Measurements from ENCODE around the gene SCAP.
A peak's percentile ranks its signal among the peaks of the same experiment; 100 is the strongest.
"Not testable (repeated sequence)": the region's sequence is repeated elsewhere in the genome, so short reads cannot be mapped to it uniquely, and the experiment has no call there.

SCAP gene

DNA sequence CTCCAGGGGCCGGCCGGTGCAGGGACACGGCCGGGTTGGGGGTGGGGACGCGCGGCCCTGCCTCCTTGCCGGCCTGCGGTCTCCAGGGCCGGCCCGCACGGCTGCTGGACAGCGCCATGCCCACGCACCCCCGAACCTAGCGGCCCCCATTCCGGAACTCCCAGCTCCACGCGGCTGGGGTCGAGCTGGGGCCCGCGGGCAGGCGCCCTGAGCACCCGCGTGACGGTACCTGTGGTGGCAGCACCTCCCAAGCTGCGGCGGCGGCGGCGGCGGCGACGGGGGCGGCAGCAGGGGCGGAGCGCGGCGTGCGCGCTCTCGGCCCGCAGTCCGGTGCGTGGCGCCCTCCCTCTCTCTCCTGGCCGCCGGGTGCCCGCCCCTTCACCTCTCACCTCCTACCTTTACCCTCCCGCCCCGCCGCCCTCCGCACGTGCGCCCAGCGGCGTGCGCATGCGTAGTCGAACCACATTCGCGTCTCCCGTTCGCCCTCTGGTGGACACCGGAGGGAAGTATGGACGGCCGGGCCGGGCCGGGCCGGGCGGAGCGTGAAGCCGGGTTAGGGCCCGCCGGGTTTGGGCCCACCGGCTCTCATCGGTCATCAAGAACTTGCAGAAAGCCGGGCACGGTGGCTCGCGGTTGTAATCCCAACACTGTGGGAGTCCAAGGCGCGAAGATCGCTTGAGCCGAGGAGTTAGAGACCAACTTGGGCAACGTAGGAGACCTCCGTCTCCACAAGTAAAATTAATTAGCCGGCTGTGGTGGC lies at the start of gene SCAP:
Gene SCAP, minus strand, starts transcription at position 372 of the 760 bp plus-strand sequence. CDS start 32,948 bp downstream, outside the sequence.
- DNase-seq: peak; percentile 47

DNA sequence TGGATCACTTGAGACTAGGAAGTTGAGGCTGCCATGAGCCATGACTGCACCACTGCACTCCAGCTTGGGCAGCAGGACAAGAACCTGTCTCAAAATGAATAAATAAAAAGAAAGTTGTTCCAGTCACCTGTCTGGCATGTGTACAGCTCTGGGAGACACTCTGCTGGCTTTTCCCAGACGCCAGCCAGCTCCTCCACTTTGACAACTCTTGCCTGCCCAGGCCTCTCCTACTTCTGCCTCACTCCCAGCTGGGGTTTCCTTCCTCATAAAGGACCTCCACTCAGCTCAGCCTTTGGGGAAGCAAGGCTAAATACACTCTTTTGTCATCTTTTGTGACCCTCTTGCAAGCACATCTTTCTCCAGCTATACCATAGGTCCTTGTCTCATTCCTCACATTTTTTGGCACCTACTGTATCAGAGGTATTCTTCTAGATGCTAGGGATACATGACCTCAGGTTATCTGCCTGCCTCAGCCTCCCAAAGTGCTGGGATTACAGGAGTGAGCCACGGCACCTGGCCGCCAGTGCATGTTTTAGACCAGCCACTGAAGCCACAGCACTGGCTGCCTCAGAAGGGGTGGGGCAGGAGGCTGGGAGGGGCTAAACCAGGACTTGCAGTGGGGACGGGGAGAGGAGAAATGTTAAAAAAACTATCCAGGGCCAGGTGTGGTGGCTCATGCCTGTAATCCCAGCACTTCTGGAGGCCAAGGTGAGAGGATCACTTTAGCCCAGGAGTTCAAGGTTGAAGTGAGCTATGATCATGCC lies 47.8 kb upstream of the SCAP start:
- DNase-seq: no peak

DNA sequence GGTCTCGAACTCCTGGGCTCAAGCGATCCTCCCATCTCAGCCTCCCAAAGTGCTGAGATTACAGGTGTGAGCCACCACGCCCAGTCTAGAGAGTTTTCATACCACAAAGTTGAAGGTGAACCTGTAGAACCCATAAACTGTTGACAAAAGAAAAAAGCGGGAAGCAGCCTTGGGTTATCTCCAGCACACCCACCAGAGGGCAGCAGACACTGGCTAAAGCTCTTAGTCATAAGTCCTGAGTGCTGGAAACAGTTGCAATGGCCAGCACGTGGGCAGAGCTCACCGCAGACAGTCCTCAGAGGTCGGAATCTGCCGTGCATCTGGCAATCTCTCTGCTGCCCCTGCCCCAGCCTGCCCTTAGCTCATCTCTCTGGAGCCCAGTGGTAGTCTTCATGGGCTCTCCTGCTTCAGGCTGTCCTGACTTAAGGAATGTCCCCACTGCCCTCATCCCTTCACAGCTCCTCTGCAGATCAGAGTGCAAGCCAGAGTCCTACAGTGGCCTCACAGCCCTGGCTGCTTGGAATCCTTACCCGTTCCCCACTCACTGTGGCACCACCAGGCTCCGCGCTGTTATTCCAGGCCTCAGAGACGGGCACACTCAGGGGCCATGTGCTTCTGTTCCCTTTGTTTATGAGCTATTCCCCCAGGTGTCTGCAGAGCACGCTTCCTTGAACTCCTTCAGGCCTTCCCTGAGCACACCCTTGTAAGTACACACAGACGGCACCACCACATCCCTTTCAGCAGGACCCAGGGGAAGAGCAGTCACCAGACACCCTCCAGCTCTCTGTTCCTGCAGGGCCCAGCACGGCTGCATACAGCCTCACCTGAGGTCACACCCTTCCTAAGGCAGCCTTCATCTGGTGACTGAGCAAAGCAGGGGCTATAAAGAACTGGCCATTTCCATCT lies 46.6 kb upstream of the SCAP start:
- DNase-seq: peak; percentile 20

DNA sequence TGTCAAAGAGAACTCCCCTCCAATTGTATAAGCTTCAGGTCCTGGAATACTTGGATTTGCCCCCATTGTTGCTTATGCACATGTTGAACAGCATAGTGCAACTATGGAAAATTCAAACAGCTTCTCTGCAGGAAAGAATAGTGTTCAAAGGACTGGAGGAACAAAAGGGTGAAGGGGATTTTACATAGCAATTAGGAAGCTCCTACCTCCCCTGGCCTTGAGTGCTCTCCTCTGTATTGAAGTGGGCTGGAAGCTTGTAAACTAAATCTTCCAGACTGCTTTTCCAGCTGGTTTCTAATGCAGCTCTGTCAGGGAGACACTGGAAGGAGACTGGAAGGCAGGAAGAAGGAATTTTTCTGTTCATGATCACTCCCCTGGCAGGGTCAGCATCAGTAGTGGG lies 45.0 kb upstream of the SCAP start:
- DNase-seq: no peak

DNA sequence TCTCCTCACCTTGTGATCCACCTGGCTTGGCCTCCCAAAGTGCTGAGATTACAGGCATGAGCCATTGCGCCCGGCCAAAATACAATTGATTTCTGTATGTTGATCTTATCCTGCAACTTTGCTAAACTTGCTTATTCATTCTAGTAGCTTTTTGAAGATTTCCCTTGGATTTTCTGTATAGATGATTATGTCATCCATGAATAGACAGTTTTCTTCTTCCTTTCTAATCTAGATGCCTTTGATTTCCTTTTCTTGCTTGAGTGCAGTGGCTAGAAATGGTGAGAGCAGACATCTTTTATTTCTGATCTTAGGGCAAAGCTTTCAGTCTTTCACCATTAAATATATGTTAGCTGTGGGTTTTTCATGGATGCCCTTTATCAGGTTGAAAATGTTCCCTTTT lies 42.2 kb upstream of the SCAP start:
- no peak for DNase-seq

DNA sequence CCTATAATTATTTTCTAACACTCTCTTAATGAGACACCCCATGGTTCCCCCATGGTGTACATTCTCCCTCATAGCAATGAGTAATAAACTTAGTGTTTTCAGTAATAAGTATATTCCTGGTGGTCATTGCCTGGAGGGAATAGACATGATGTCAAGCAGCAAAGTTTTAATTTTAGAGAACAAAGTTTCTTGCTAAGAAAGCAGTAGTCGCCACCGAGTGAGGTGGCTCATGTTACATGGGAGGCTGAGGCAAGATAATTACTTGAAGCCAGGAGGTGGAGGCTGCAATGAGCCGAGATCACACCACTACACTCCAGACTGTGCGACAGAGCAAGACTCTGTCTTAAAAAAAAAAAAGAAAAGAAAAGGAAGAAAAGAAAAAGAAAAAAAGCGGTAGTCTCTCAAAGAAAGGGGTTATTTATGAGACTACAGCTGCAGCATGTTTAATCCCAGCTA lies 40.2 kb upstream of the SCAP start:
- no peak for DNase-seq

DNA sequence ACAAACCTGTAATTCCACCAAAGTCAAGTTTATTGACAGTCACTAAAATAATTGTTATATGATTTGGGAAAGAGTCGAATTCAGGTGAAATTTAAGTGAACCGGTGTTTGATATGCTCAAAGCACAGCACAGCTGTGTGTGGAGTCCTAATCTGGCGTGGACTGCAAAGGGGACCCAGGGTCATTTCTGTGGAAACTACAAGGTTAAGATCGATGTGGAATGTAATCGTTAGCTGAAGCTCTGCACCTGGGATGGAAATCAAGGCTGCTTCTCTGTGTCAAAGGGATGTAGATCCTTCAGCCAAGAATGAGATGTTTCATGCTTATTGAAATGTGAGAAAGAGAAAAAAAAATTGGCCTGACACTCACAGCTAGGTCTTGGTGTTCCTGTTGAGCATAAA lies 39.4 kb upstream of the SCAP start:
- no peak for DNase-seq

DNA sequence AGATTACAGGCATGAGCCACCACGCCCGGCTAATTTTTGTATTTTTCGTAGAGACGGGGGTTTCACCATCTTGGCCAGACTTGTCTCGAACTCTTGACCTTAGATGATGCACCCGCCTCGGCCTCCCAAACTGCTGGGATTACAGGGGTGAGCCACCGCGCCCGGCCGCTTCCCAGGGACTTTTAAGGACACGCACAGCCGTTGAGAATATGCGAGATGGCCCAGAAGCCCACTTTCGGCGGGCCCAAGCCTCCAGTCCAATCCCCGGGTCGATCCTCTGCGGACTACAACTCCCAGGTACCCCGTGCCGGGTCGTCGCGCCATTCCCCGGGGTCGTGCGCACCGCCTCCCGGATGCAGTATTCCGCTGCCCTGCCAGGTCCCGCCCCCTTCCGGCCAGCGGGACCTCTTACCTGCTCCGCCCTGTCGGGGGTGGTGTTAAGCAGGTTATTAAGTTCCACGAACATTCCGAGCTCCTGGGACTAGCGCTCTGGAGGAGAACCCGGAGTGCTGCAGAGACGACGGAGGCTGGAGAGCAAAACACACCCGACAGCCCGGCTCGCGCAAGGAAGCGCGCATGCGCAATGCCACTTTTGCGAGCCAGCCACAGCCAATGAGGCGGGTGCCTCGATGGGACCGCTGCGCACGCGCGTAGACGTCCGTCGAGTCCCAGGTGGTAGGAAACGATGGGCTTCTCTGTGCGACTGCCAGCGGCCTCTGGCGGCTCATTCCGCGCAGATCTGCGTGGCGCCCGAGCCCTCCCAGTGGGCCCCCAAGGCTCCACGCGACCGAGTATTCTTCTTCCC lies 37.6 kb upstream of the SCAP start, which contains the start of gene ELP6:
Gene ELP6, minus strand, starts transcription at position 588 of the 805 bp plus-strand sequence. Its CDS starts 122 bp downstream, at position 466.
- DNase-seq: peak; percentile 81

DNA sequence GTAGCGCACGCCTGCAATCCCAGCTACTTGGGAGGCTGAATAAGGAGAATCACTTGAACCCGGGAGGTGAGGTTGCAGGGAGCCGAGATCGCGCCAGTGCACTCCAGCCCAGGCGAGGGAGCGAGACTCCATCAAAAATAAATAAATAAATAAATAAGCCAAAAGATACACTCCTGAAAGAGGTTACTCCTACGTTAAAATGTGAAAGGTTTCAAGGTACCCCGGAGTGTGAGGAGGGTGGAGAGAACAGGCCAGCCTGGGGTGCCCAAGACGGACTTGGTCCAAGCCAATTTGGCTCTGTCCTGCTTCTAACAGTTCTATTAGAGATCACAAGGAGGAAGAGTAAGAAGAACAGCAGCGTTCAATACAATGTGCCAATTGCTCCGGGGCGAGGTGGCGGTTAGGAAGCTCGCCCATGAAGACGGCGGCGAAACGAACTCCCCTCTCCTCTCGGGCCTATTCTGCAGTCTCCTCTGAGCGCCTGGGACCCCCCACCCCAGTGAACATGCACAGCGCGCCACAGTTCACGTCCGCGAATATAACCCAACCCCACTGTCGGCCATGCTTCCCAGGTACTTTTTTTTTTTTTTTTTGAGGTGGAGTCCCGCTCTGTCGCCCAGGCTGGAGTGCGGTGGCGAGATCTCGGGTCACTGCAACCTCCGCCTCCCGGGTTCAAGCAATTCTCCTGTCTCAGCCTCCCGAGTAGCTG lies 36.8 kb upstream of the SCAP start:
- DNase-seq: no peak

DNA sequence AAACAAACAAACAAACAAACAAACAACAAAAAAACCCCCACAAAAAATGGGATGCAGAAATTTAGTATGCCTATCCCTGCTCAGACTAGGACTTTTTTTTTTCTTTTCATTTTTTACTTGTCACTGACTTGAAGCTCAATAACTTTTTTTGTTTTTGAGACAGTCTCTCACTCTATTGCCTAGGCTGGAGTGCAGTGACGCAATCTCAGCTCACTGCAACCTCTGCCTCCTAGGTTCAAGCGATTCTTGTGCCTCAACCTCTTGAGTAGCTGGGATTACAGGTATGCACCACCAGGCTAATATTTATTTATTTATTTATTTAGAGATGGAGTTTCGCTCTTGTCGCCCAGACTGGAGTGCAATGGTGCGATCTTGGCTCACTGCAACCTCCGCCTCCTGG lies 29.5 kb upstream of the SCAP start:
- DNase-seq: not testable (repeated sequence)

DNA sequence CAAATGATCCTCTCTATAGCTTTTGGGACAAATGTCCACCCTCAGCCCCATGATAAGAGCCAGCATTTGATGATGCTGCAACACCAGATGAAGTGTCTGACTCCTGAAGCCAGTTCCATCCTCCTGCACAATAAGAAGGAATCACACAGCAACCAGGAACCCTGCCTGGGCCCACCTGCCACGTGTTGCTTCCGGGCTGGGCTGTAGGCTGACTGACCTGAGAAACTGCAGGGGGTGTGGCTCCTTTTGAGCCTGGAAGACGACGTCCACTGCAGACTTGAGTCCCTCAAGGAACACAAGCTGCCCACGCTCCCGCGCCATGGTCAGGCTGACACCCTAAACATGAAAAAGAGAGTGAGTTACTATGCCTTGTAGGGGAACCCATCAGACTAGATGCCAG lies 28.4 kb upstream of the SCAP start:
- no peak for DNase-seq

DNA sequence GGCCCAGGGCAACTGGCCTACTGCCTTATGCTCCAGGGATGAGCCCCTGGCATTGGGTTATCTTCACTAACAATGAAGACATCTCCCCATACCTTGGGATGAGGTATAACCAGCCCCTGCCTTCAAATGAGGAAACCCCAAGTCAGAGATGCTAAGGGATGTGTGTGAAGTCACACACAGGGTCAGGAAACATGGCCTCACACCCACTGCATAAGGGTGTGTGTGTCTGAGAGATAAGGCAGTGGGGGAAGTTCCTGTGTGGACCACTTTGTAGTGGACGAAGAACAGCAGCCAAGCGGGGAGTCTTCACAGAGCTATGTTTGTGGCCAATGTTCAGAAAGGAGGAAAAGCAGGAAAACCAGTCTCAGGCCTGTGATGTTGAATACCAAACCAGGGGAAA lies 27.3 kb upstream of the SCAP start:
- no peak for DNase-seq

DNA sequence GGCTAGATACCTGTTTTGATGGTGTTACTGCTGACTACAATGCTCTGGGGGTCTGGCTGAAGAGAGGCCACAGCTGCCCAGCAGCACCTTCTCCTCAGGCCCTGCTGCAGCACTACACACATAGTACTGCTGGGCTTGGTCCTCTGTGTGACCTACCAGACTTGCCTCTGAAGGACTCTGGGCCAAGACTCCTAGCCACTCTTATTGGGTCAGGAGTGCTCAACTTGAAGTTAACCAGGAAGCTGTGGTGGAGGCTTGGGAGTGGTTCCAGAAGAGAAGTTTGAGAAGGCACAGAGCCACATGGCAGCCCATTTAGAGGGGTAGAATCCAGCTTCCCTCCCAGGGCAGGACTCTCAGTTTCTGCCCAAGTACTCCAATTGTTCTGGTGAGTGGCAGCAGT lies 21.2 kb upstream of the SCAP start:
- no peak for DNase-seq

DNA sequence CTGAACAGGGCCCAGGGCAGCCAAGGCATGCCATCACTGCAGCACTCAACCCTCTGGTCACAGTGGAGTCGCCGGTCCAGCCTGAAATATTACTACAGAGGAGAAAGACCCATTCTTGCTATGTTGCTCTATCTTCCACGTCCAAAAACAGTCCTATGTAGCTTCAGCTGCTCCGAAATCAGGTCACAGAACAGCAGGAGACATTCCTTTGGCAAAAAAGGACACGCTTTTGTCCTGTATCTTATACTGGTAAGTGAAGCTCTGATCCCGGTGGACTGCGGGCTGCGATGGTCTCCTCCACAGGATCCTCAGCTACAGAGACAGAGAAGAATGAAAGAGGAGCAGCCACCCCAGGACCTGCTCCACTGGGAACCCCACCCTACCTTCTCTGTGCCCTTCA lies 20.1 kb upstream of the SCAP start:
- no peak for DNase-seq

DNA sequence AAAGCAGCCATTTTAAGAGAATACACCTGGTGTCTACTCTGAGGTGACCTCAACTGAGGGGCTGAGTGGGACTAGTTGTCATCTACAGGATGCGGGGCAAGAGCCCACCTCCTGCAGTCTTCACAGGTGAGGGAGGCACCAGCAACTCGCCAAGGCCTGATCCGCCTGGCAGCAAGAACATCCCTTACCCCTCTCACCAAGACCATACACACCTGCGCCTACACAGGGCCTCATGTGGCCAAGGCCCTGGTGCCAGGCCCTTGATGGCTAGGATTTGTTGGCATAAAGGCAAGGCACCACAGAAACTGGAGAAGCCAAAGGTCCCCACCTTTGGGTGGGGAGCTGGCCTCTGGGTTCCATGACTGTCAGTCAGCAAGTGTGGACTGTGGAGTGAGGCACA lies 19.4 kb upstream of the SCAP start:
- no peak for DNase-seq

DNA sequence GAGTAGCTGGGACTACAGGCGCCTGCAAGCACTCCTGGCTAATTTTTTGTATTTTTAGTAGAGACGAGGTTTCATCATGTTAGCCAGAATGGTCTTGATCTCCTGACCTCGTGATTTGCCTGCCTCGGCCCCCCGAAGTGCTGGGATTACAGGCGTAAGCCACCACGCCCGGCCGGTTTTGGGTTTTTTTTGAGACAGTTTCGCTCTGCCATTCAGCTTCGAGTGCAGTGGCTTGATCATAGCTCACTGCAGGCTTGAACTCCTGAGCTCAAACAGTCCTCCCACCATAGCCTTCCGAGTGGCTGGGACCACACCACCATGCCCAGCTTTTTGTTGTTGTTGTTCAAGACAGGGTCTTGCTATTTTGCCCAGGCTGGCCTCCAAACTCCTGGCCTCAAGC lies 16.0 kb upstream of the SCAP start:
- DNase-seq: no peak

DNA sequence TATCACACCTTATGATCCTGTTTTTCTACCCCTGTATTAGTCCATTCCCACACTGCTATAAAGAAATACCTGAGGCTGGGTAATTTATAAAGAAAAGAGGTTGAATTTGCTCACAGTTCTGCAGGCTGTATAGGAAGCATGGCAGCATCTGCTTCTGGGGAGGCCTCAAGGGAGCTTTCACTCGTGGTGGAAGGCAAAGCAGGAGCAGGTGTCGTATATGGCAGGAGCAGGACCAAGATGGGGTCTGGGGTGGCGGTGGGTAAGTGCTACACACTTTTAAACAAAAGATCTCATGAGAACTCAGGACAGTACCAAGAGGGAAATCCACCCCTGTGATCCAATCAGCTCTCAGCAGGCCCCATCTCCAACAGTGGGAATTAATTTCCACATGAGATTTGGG lies 15.4 kb upstream of the SCAP start:
- no peak for DNase-seq

DNA sequence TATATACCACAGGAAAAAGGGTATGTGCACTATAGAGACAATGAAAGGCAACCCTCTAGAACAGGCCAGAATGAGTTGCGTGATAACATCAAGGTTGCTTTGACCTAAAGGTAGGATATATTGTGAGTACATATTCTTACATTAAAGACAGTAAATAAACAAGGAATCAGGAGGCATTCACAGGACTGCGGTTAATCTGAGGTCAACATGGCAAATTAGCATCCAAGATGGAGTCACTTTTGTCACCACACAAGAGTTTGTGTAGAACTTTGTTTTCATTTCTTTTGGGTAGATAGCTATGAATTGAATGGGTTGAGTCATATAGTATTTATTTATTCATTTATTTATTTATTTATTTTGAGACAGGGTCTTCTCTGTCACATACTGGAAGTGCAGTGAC lies 11.5 kb upstream of the SCAP start:
- no peak for DNase-seq

DNA sequence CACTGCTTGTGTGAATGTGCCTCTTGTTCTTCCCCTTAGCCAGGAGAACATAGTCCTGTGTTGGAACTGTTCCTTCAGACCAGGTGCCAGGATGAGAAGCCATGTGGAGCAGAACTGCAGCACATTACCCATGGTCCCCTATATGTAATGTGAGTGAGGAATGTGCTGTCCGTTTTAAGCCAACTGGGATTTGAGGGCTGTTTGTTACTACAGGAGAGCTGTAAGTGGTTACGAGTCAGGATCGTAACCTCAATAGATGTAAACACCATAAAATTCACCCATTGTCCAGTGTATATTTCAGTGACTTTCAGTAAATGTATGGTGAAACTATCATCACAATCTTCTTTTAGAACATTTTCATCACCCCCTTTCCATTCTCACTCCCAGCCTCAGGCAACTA lies 10.1 kb upstream of the SCAP start:
- no peak for DNase-seq

DNA sequence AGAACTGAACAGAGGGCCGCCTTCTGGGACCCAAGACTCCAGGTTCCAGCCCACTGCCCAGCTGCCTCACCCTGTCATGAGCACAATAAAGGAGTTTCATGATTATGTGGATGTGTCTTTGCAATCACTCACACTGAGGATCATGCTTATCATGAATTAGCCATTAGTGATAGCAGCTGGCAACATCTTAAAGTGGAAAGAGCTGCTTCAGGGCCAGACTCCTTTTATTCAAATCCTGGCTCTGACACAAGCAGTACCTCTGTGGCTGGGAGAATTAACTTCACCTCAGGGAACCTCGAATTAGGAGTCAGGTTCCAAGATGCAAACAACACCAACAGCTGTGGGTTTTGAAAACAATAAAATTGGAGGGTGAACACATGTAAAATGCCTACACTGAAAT lies 6.6 kb upstream of the SCAP start:
- peak; percentile 10 for DNase-seq

DNA sequence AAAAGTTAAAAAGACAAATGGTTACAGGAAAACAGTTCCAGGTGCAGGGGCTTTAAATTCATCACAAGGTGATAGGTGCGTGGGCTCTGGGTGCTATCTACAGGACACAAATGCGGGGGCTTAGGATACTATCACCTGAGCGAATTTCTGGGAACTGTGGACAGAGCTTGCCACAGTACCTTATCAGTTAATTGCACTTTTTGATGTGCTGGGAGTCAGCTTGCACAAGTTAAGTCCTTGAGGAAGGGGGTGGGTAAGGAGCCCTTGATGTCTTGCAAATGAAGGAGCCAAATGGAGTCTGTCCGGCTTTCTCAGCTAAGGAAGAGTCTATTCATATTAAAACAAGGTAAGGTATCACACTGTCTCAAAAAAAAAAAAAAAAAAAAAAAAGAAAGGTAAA lies 6.0 kb upstream of the SCAP start:
- DNase-seq: not testable (repeated sequence)

DNA sequence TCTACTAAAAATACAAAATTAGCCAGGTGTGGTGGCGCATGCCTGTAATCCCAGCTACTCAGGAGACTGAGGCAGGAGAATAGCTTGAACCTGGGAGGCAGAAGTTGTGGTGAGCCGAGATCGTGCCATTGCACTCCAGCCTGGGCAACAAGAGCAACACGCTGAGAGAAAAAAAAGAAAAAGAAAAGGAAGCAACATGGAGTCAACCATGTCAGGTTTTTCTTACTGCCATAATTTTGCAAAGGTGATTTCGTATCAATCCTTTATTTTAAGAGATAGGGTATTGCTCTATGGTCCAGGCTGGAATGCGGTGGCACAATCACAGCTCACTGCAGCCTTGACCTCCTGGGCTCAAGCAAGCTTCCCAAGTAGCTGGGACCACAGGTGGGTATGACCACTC lies 4.5 kb upstream of the SCAP start:
- DNase-seq: not testable (repeated sequence)

Data from DMS79 (cell line).